Endometrial microvascular endothelial cells (primary cell): Measurements from ENCODE around the gene EIPR1. TPM values are rescaled to one million over a fixed set of nuclear protein-coding genes. Genes with fewer than 3 reads are reported as not detected.
"Not testable (repeated sequence)": the region's sequence is repeated elsewhere in the genome, so short reads cannot be mapped to it uniquely, and the experiment has no call there.

Experiments used
- in situ Hi-C: cut with HindIII; loops from 2 replicates; pipeline ENCODE4 v1.10.0; 2017; ENCODE audit warnings: low sequenced_read_pairs, low pct_unique_long_range_greater_than_20kb; ENCODE audit errors: inconsistent ontology term
- total RNA-seq: library from RNA; depleted of rRNA; stranded (reverse); fragments of >200 nt; gene quantifications from one replicate; pipeline ENCODE4 v1.2.3, GENCODE V29; 2015; ENCODE audit errors: inconsistent ontology term

The EIPR1 gene
- total RNA-seq, 1 donor from 2014 or later, result 65.9 TPM

DNA sequence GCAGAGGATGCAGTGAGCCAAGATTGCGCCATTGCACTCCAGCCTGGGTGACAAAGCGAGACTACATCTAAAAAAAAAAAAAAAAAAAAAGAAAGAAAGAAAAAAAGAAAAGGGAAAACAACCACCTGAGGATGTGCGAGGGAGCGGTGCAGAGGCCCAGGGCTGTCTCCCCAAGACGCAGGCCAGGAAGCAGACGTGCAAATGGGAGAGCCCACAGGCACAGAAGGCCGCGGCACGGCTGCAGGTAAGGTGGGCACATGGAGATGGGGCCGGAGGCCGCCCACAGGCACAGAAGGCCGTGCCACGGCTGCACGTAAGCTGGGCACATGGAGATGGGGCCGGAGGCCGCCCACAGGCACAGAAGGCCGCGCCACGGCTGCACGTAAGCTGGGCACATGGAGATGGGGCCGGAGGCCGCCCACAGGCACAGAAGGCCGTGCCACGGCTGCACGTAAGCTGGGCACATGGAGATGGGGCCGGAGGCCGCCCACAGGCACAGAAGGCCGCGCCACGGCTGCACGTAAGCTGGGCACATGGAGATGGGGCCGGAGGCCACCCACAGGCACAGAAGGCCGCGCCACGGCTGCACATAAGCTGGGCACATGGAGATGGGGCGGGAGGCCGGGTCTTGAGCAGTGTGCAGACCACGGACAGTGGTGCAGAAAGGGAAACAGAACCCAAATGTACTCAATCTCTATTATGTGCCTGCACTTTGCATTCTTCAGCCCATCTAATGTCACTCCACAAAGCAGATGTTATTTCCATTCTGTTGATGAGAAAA, 93.6 kb downstream of the EIPR1 start:
- in situ Hi-C loops, result not testable (repeated sequence)

DNA sequence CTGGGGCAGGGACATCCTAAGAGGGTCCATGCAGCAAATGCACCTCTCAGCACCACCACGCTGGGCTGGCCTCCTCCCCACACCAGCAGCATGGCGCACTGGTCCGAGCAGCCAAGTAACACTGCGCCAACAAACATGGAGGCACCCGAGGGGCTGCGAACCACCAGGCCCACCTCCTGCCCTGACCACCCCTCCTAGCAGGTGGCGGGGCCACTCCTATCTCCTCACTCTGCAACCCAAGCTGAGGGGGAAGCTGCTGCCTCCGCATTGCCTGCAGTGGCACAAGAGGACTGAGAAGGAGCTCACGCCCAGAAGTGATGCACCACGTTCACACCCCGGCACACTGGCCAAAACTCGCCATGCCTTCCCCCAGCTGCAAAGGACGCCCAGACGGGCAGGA, 94.4 kb downstream of the EIPR1 start:
- in situ Hi-C loops, result no loop called here

GRCh38 chr2:3282056-3282998, 95.3 kb downstream of the EIPR1 start:
- in situ Hi-C loops, result no loop called here

GRCh38 chr2:3280683-3281520, 96.7 kb downstream of the EIPR1 start:
- in situ Hi-C loops, result no loop called here

GRCh38 chr2:3280197-3280596, 97.4 kb downstream of the EIPR1 start:
- in situ Hi-C loops, result no loop called here

- in situ Hi-C loops, result no loop called here
Measured at GRCh38 chr2:3279236-3279960, 98.2 kb downstream of the EIPR1 start.

- in situ Hi-C loops, result no loop called here
Measured at GRCh38 chr2:3278521-3279218, 98.9 kb downstream of the EIPR1 start.

GRCh38 chr2:3277748-3278520, 99.7 kb downstream of the EIPR1 start:
- in situ Hi-C loops, result no loop called here

- in situ Hi-C loops, result no loop called here
Measured at GRCh38 chr2:3277050-3277747, 100.4 kb downstream of the EIPR1 start.

DNA sequence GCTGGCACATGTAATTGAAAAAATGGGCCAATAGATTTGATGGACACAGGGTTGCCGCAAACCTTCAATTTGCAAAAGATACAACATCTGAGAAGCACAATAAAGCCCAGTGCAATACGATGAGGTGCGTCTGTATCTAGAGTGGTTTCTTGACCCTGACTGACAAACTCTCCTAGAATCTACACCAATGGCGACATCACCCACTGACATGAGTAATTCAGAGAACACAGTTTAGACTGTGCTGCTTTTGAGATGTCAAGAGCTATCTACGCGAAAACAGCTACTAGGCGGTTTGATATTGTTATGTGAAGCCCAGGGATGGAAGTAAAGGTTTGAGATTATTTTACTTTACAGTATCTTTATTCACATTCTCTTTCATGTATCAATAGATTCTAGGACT, 104.9 kb downstream of the EIPR1 start:
- in situ Hi-C loops, result no loop called here

- in situ Hi-C loops, result no loop called here
Measured at GRCh38 chr2:3270095-3270478, 107.5 kb downstream of the EIPR1 start.

- in situ Hi-C loops, result no loop called here
Measured at GRCh38 chr2:3269425-3270094, 108.1 kb downstream of the EIPR1 start.

DNA sequence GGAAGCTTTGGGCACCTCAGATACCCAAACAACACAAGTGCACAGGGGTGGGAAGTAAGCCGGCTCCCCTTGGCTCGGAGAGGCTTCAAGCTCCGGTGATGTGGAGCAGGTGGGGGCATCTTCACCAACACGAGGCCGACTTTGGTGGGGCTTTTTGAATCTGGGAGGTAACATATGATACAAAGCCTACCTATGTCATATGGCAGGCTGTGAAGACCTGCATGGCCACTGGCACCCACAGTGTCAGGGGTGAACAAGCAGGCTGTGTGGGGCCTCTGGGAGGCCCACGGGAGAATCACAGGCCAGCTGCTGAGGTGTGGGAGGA, 109.0 kb downstream of the EIPR1 start:
- in situ Hi-C loops, result no loop called here

GRCh38 chr2:3267869-3268704, 109.5 kb downstream of the EIPR1 start:
- in situ Hi-C loops, result no loop called here
